Measurements from ENCODE around the gene CD164L2. TPM values are rescaled to one million over a fixed set of nuclear protein-coding genes. Genes with fewer than 3 reads are reported as not detected.

The CD164L2 gene
- total RNA-seq, 2 experiments from 2014 or later, result not detected

DNA sequence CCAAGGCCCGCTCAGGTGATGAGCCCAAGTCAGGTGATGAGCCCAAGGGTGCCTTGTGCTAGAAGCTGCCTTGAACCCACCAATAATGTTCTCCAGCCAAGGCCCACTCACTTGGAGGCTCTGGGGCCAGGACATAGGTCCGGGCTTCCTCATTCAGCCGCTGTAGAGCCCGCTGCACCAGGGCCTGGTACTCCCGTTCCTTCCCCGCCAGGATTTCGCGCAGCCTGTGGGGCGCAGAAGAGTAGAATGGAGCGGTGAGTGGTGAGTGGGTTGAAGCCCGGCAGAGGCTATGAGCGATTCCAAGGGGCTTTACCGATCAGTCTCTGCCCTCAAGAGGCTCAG is 26.9 kb downstream of the CD164L2 start:
- no peak for ATAC-seq
- H3K27ac Mint-ChIP-seq, result no peak overlapping the region
- H3K9me3 Mint-ChIP-seq (ENCODE audit: low read depth), result no peaks in the 10 kb centered on the region
- CTCF ChIA-PET, result interaction anchor here (0.6 to 3.8 kb wide), 10 partner anchors 9 to 218 kb away, joined by 3 to 28 read pairs (median 4); partner anchors contain the start of genes MAP3K6 and SYTL1
- H3K36me3 Mint-ChIP-seq (ENCODE audit: low read depth), result peaks cover 2% of the 10 kb centered on the region
- intact Hi-C loops (cut with DNase I, micrococcal nuclease), result no loop called here
- no peaks in the 10 kb centered on the region for H3K27me3 Mint-ChIP-seq
- POLR2A ChIA-PET, result interaction anchor here (1.0 kb wide), 1 partner anchor 201 kb away, joined by 3 read pairs; the partner anchor contains the start of gene SLC9A1
- peak overlapping the region; percentile 64 for H3K4me3 Mint-ChIP-seq
- DNase-seq, result no peak
- H3K4me1 Mint-ChIP-seq, result peaks cover 40% of the 10 kb centered on the region

GRCh38 chr1:27355683-27356082 is 27.4 kb downstream of the CD164L2 start:
- Mint-ChIP-seq H3K4me1 (peaks cover 40% of the 10 kb centered on the region), H3K27me3 (no peaks in the 10 kb centered on the region), H3K27ac (no peak overlapping the region), H3K36me3 (ENCODE audit: low read depth) (peaks cover 2% of the 10 kb centered on the region), H3K4me3 (peak overlapping the region; percentile 64), H3K9me3 (ENCODE audit: low read depth) (no peaks in the 10 kb centered on the region)
- CTCF ChIA-PET, result interaction anchor here (0.6 to 3.8 kb wide), 9 partner anchors 9 to 201 kb away, joined by 3 to 28 read pairs (median 4); partner anchors contain the start of genes MAP3K6 and SYTL1
- ATAC-seq (no peak), DNase-seq (no peak)
- POLR2A ChIA-PET, result interaction anchor here (1.0 kb wide), 1 partner anchor 201 kb away, joined by 3 read pairs; the partner anchor contains the start of gene SLC9A1
- intact Hi-C loops (cut with DNase I, micrococcal nuclease), result no loop called here

DNA sequence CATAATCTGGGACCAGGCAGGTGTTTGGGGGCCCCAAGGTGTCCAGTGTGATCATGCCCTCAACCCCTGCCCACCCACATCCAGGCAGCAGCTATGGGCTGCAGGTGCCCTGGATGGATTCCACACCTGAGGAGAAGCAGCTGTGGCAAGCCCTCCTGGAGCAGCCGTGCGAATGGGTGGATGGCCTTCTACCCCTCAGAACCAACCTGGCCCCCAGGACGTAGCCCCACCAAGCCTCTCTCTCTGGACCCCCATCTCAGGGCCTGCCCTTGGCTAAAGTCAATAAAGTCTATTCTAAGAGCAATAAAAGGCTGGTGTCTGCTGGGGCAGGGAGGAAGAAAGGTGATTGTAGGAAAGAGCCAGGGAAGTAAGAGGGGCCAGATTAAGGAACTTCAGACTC is 29.5 kb downstream of the CD164L2 start:
- no peak overlapping the region for H3K27ac Mint-ChIP-seq
- POLR2A ChIA-PET, result no interaction called here
- DNase-seq, result no peak

GRCh38 chr1:27353166-27353565 is 30.0 kb downstream of the CD164L2 start:
- POLR2A ChIA-PET, result no interaction called here
- Mint-ChIP-seq H3K36me3 (ENCODE audit: low read depth) (peaks cover 2% of the 10 kb centered on the region), H3K27ac (no peak overlapping the region), H3K9me3 (ENCODE audit: low read depth) (no peaks in the 10 kb centered on the region), H3K4me1 (peaks cover 30% of the 10 kb centered on the region), H3K27me3 (no peaks in the 10 kb centered on the region), H3K4me3 (no peak overlapping the region)
- DNase-seq (no peak), ATAC-seq (no peak)
- CTCF ChIA-PET, result interaction anchor here (0.7 to 3.4 kb wide), 4 partner anchors 8 to 94 kb away, joined by 4 to 20 read pairs (median 6); no protein-coding TSS in a partner anchor
- intact Hi-C loops (cut with DNase I, micrococcal nuclease), result no loop called here

More for the DNA sequence above, 29.5 kb downstream of the CD164L2 start:
- Mint-ChIP-seq H3K9me3 (ENCODE audit: low read depth) (no peaks in the 10 kb centered on the region), H3K4me3 (no peak overlapping the region), H3K4me1 (peaks cover 30% of the 10 kb centered on the region), H3K27me3 (no peaks in the 10 kb centered on the region), H3K36me3 (ENCODE audit: low read depth) (peaks cover 2% of the 10 kb centered on the region)
- intact Hi-C loops (cut with DNase I, micrococcal nuclease), result no loop called here
- ATAC-seq, result no peak
- CTCF ChIA-PET, result interaction anchor here (0.6 to 3.4 kb wide), 8 partner anchors 9 to 309 kb away, joined by 3 to 20 read pairs (median 4); partner anchors contain the start of gene SYTL1

DNA sequence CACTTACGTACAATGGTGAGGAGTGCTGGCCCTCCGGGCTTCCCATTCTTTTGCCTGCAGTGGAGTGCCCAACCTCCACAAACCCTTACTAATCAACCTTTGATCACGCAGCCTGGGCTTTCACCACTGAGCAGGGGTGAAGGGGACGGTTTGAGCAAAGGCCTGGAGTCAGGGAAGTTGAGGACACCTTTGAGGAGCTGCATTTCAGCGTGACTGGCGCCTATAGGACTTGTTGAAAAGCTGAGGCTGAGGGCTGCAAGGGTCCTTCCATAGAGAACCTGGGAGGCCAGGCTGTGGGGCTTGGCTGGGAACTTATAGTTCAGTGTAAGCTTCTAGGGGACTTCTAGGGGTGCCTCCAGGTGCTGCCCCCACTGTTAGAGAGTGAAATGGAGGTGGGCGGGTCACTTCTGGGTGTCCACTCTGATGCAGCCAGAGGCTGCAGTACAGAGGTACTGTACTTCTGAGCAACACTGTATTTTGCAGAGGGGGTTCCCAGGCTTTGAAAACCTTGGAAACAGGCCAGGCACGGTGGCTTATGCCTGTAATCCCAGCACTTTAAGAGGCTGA is 31.5 kb downstream of the CD164L2 start:
- intact Hi-C loops (cut with DNase I, micrococcal nuclease), result no loop called here
- POLR2A ChIA-PET, result no interaction called here

GRCh38 chr1:27350663-27351540 is 32.2 kb downstream of the CD164L2 start:
- Mint-ChIP-seq H3K36me3 (ENCODE audit: low read depth) (peaks cover 6% of the 10 kb centered on the region), H3K4me1 (peaks cover 21% of the 10 kb centered on the region), H3K27ac (no peak overlapping the region), H3K4me3 (peak overlapping the region; percentile 8), H3K9me3 (ENCODE audit: low read depth) (no peaks in the 10 kb centered on the region), H3K27me3 (no peaks in the 10 kb centered on the region)
- ATAC-seq (no peak), DNase-seq (no peak)
- POLR2A ChIA-PET, result no interaction called here
- CTCF ChIA-PET, result interaction anchor here (0.6 to 0.7 kb wide), 2 partner anchors 15 to 440 kb away, joined by 3 read pairs; no protein-coding TSS in a partner anchor
- intact Hi-C loops (cut with DNase I, micrococcal nuclease), result no loop called here

More for the DNA sequence above, 31.5 kb downstream of the CD164L2 start:
- no peak for ATAC-seq
- Mint-ChIP-seq H3K27me3 (no peaks in the 10 kb centered on the region), H3K9me3 (ENCODE audit: low read depth) (no peaks in the 10 kb centered on the region), H3K27ac (no peak overlapping the region), H3K36me3 (ENCODE audit: low read depth) (peaks cover 2% of the 10 kb centered on the region), H3K4me3 (no peak overlapping the region), H3K4me1 (peaks cover 23% of the 10 kb centered on the region)
- CTCF ChIA-PET, result interaction anchor here (0.6 to 3.4 kb wide), 6 partner anchors 14 to 439 kb away, joined by 3 to 20 read pairs (median 3); partner anchors contain the start of gene WASF2
- no peak for DNase-seq

GRCh38 chr1:27349784-27350662 is 33.1 kb downstream of the CD164L2 start:
- intact Hi-C loops (cut with DNase I, micrococcal nuclease), result loop anchor here (1.0 kb wide), 1 partner anchor 9 kb away; no protein-coding TSS in a partner anchor
- ChIA-PET POLR2A (interaction anchor here (0.5 kb wide), 1 partner anchor 12 kb away, joined by 6 read pairs; no protein-coding TSS in a partner anchor), CTCF (interaction anchor here (0.6 to 2.6 kb wide), 5 partner anchors 8 to 838 kb away, joined by 3 to 10 read pairs (median 3); no protein-coding TSS in a partner anchor)
- H3K36me3 Mint-ChIP-seq (ENCODE audit: low read depth), result peaks cover 4% of the 10 kb centered on the region
- H3K4me3 Mint-ChIP-seq, result peak overlapping the region; percentile 8
- peaks cover 15% of the 10 kb centered on the region for H3K4me1 Mint-ChIP-seq
- DNase-seq (peak; percentile 72), ATAC-seq (peak; percentile 77)
- H3K9me3 Mint-ChIP-seq (ENCODE audit: low read depth), result no peaks in the 10 kb centered on the region
- no peaks in the 10 kb centered on the region for H3K27me3 Mint-ChIP-seq
- H3K27ac Mint-ChIP-seq, result no peak overlapping the region

DNA sequence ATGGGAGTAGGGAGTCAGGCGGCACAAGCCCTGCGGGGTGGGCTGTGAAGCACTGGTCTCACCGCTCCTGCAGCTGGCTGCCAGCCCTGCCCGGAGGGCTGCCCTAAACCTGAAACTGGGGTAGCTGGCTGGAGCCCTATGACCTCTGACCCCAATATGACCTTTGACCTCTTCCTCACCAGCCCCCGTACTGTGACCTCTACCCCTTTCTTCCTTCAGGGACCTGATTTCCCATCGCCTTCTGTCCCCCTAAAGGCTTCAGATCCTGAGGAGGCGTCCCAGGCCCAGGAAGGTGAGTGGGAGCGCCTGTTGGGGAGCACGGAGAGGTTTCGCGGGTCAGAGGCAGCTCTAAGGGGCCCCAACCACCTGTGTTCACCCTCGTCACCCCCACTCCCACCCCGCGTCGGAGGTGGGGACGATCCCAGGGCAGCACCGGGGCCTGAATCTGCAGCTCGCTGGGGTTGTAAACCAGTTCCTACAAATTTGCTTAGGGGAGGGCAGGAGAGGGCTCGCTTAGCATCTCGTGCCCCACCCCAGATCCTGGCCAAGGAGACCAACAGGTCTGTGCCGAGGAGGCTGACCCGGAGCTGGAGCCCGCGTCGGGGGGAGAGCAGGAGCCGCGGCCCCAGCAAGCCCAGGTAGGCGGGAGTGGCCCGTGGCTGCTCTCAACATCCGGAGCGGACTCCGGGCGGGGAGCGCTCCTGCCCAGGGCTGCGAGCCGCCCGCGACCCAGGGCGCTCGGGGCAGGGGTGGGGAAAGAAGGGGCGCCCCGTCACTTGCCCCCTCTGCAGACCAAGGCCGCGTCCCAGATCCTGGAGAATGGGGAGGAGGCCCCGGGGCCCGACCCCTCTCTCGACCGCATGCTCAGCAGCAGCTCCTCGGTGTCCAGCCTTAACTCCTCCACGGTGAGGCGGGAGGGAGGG is 34.0 kb downstream of the CD164L2 start:
- intact Hi-C loops (cut with DNase I, micrococcal nuclease), result loop anchor here (1.0 kb wide), 1 partner anchor 8 kb away; no protein-coding TSS in a partner anchor
- POLR2A ChIA-PET, result interaction anchor here (0.6 kb wide), 1 partner anchor 141 kb away, joined by 4 read pairs; the partner anchor contains the start of gene WASF2
- Mint-ChIP-seq H3K27ac (peak overlapping the region; percentile 25), H3K4me1 (peaks cover 19% of the 10 kb centered on the region), H3K9me3 (ENCODE audit: low read depth) (no peaks in the 10 kb centered on the region), H3K27me3 (no peaks in the 10 kb centered on the region), H3K36me3 (ENCODE audit: low read depth) (peaks cover 4% of the 10 kb centered on the region), H3K4me3 (peak overlapping the region; percentile 56)
- ATAC-seq (peak; percentile 78), DNase-seq (peak; percentile 65)
- CTCF ChIA-PET, result interaction anchor here (0.6 to 2.6 kb wide), 7 partner anchors 9 to 839 kb away, joined by 3 to 10 read pairs (median 3); no protein-coding TSS in a partner anchor

- ChIA-PET CTCF (interaction anchor here (0.6 to 7.6 kb wide), 4 partner anchors 9 to 148 kb away, joined by 3 to 43 read pairs (median 4); no protein-coding TSS in a partner anchor), POLR2A (interaction anchor here (0.5 kb wide), 1 partner anchor 24 kb away, joined by 9 read pairs; no protein-coding TSS in a partner anchor)
- Mint-ChIP-seq H3K4me3 (no peak overlapping the region), H3K27ac (no peak overlapping the region), H3K9me3 (ENCODE audit: low read depth) (no peaks in the 10 kb centered on the region), H3K4me1 (peaks cover 36% of the 10 kb centered on the region), H3K27me3 (no peaks in the 10 kb centered on the region), H3K36me3 (ENCODE audit: low read depth) (peaks cover 4% of the 10 kb centered on the region)
- intact Hi-C loops (cut with DNase I, micrococcal nuclease), result no loop called here
- no peak for DNase-seq
- no peak for ATAC-seq
Observed at GRCh38 chr1:27346991-27347624, 36.0 kb downstream of the CD164L2 start.
